Ovary (tissue), 3 donors: ENCODE results near the gene ATRNL1.

ENCODE experiments used
- EP300 ChIP-seq: sonication (generic); formaldehyde crosslinking; IDR thresholded peaks from one replicate; pipeline ENCODE4 v1.6.1; 2017; ENCODE audit warnings: antibody characterized with exemption
- TF ChIP-seq, protein P1 (sequence below), 3 donors: fragments of 450-650 bp in 2 of 3; fragments of 200-600 bp in 1 of 3; IDR thresholded peaks; one replicate each; pipeline versions ENCODE4 v1.5.1 to v1.8.0; 2016 to 2022; ENCODE audit warnings: antibody characterized with exemption in 3 of 3, mild to moderate bottlenecking in 1 of 3
- donor health status: DM: no; HTN: no; CAD: no.

DNA sequence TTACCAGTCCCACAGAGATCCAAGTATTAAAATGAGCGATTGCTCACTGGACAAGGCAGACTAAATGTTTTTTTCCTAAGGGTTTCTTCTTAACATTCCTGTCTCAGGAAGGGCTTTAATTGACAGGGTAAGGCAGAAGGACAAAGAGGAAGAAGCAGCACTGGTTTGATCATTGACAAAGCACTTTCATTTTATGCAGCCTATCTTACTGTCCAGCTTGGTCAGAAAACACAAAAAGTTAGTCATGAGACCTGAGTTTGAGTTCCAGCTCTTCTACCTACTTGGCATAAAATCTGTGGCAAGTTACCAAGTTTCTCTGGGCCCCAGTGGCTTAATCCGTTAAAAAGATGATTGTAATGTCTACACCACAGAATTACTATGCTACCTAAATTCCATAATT, 721.4 kb downstream of the ATRNL1 start:
- TF ChIP-seq, protein P1, sequence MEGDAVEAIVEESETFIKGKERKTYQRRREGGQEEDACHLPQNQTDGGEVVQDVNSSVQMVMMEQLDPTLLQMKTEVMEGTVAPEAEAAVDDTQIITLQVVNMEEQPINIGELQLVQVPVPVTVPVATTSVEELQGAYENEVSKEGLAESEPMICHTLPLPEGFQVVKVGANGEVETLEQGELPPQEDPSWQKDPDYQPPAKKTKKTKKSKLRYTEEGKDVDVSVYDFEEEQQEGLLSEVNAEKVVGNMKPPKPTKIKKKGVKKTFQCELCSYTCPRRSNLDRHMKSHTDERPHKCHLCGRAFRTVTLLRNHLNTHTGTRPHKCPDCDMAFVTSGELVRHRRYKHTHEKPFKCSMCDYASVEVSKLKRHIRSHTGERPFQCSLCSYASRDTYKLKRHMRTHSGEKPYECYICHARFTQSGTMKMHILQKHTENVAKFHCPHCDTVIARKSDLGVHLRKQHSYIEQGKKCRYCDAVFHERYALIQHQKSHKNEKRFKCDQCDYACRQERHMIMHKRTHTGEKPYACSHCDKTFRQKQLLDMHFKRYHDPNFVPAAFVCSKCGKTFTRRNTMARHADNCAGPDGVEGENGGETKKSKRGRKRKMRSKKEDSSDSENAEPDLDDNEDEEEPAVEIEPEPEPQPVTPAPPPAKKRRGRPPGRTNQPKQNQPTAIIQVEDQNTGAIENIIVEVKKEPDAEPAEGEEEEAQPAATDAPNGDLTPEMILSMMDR (IDR thresholded peaks at IDR 0.05), result no peak
- TF ChIP-seq EP300, result no peak
